NCI-H2107 treated with DMSO at 0.1 percent for 48 hours (cell line): Measurements from ENCODE around the gene SUSD3.
"Not testable (repeated sequence)": the region's sequence is repeated elsewhere in the genome, so short reads cannot be mapped to it uniquely, and the experiment has no call there.

Source experiments
- DNase-seq: peaks from one replicate; lab custom pipeline; 2025; ENCODE audit not compliant: unreplicated experiment; lab: John Stamatoyannopoulos, UW

Gene SUSD3

GRCh38 chr9:93058355-93059010, at the start of gene SUSD3:
Gene SUSD3, plus strand, starts transcription at chr9:93058701. Its CDS starts 42 bp downstream, at chr9:93058743.
- no peak for DNase-seq

- DNase-seq = no peak
These were observed 49.0 kb upstream of the SUSD3 start for GRCh38 chr9:93009337-93010015.

GRCh38 chr9:93010056-93010455, 48.4 kb upstream of the SUSD3 start:
- no peak for DNase-seq

- no peak for DNase-seq
These were observed 47.8 kb upstream of the SUSD3 start for GRCh38 chr9:93010704-93011103.

- no peak for DNase-seq
These were observed 47.4 kb upstream of the SUSD3 start for GRCh38 chr9:93011114-93011513.

- no peak for DNase-seq
These were observed 45.3 kb upstream of the SUSD3 start for GRCh38 chr9:93012963-93013855.

GRCh38 chr9:93013856-93014582, 44.5 kb upstream of the SUSD3 start:
- DNase-seq = no peak

- not testable (repeated sequence) for DNase-seq
These were observed 43.3 kb upstream of the SUSD3 start for GRCh38 chr9:93015190-93015589.

- no peak for DNase-seq
These were observed 40.9 kb upstream of the SUSD3 start for GRCh38 chr9:93017621-93018020.

GRCh38 chr9:93020151-93020550, 38.4 kb upstream of the SUSD3 start:
- DNase-seq = no peak

- no peak for DNase-seq
These were observed 37.5 kb upstream of the SUSD3 start for GRCh38 chr9:93020771-93021670.

- no peak for DNase-seq
These were observed 36.4 kb upstream of the SUSD3 start for GRCh38 chr9:93022066-93022465.

- DNase-seq = no peak
These were observed 35.6 kb upstream of the SUSD3 start for GRCh38 chr9:93022721-93023520.

- DNase-seq = no peak
These were observed 35.0 kb upstream of the SUSD3 start for GRCh38 chr9:93023521-93023815.

- no peak for DNase-seq
These were observed 33.9 kb upstream of the SUSD3 start for GRCh38 chr9:93024646-93024910.

- no peak for DNase-seq
These were observed 33.4 kb upstream of the SUSD3 start for GRCh38 chr9:93024986-93025630.

- DNase-seq = no peak
These were observed 32.8 kb upstream of the SUSD3 start for GRCh38 chr9:93025736-93026135.

- DNase-seq = no peak
These were observed 31.9 kb upstream of the SUSD3 start for GRCh38 chr9:93026640-93027039.

- DNase-seq = no peak
These were observed 30.8 kb upstream of the SUSD3 start for GRCh38 chr9:93027750-93028149.
